Renal pelvis (tissue), 4 donors: ENCODE results near the gene ZNF490. TPM values are rescaled to one million over a fixed set of nuclear protein-coding genes. Genes with fewer than 3 reads are reported as not detected.
"Not testable (repeated sequence)": the region's sequence is repeated elsewhere in the genome, so short reads cannot be mapped to it uniquely, and the experiment has no call there.

Experiments used
- DNase-seq: peaks from one replicate; pipeline ENCODE4 v3.0.0-alpha.2; 2013
- polyA plus RNA-seq, 3 donors: library from polyadenylated mRNA; unstranded; fragments of 120-200 nt; gene quantifications; one replicate each; pipeline ENCODE4 v1.2.1, GENCODE V29; 2013; ENCODE audit not compliant: insufficient read length in 3 of 3

The ZNF490 gene
- polyA plus RNA-seq, 3 donors: 4.2 to 5.8 (median 5.6) TPM

GRCh38 chr19:12626958-12627357 is 16.3 kb upstream of the ZNF490 start:
- no peak for DNase-seq

- DNase-seq: no peak
These were observed 12.9 kb upstream of the ZNF490 start for GRCh38 chr19:12623361-12624031.

GRCh38 chr19:12621253-12622024 is 10.8 kb upstream of the ZNF490 start:
- not testable (repeated sequence) for DNase-seq

- DNase-seq: no peak
These were observed 7.0 kb upstream of the ZNF490 start for GRCh38 chr19:12617646-12618045.

GRCh38 chr19:12611361-12611699 is 717 bp upstream of the ZNF490 start:
- peak; percentile 88 for DNase-seq

- DNase-seq: no peak
These were observed 3.0 kb downstream of the ZNF490 start for GRCh38 chr19:12607631-12608030.

GRCh38 chr19:12606796-12607195 is 3.8 kb downstream of the ZNF490 start:
- no peak for DNase-seq

GRCh38 chr19:12603714-12604113 is 6.9 kb downstream of the ZNF490 start:
- no peak for DNase-seq

- DNase-seq: no peak
These were observed 13.0 kb downstream of the ZNF490 start for GRCh38 chr19:12597594-12597993.

GRCh38 chr19:12596927-12597548 is 13.6 kb downstream of the ZNF490 start:
- DNase-seq: peak; percentile 47

- DNase-seq: no peak
These were observed 14.1 kb downstream of the ZNF490 start for GRCh38 chr19:12596485-12596884.

GRCh38 chr19:12581100-12581499 is 29.5 kb downstream of the ZNF490 start:
- DNase-seq: no peak

- no peak for DNase-seq
These were observed 30.4 kb downstream of the ZNF490 start for GRCh38 chr19:12580180-12580694.

GRCh38 chr19:12578641-12579040 is 32.0 kb downstream of the ZNF490 start:
- DNase-seq: no peak

GRCh38 chr19:12574036-12574435 is 36.6 kb downstream of the ZNF490 start:
- DNase-seq: no peak

GRCh38 chr19:12567951-12568350 is 42.7 kb downstream of the ZNF490 start:
- no peak for DNase-seq

- DNase-seq: not testable (repeated sequence)
These were observed 44.2 kb downstream of the ZNF490 start for GRCh38 chr19:12566380-12566779.

- DNase-seq: peak; percentile 79
These were observed 46.5 kb downstream of the ZNF490 start for GRCh38 chr19:12564016-12564664.

GRCh38 chr19:12555456-12555930 is 55.1 kb downstream of the ZNF490 start:
- no peak for DNase-seq

- peak; percentile 99 for DNase-seq
These were observed 59.4 kb downstream of the ZNF490 start, which contains the start of gene ZNF564 for GRCh38 chr19:12551060-12551832. TSS of gene ZNF564 (minus strand) at chr19:12551482. CDS start at chr19:12551332, 150 bp downstream.

GRCh38 chr19:12546903-12547302 is 63.7 kb downstream of the ZNF490 start:
- no peak for DNase-seq
